NB4 (cell line): Measurements from ENCODE around the gene TBC1D4.

Source experiments
- MAX ChIP-seq: IDR thresholded peaks from 2 replicates; pipeline ENCODE4 v1.6.1; 2011; ENCODE audit warnings: low read depth, low read length
- MYC ChIP-seq: IDR thresholded peaks from 2 replicates; pipeline ENCODE4 v1.6.1; 2011; ENCODE audit warnings: low read depth, low read length
- POLR2A ChIP-seq: IDR thresholded peaks from 2 replicates; pipeline ENCODE4 v1.6.1; 2011; ENCODE audit warnings: mild to moderate bottlenecking; ENCODE audit not compliant: insufficient read length; ENCODE audit errors: extremely low read depth
- TF ChIP-seq, protein P1 (sequence below): IDR thresholded peaks from one replicate; pipeline ENCODE4 v1.5.1; 2012; ENCODE audit warnings: low read depth, low read length

DNA sequence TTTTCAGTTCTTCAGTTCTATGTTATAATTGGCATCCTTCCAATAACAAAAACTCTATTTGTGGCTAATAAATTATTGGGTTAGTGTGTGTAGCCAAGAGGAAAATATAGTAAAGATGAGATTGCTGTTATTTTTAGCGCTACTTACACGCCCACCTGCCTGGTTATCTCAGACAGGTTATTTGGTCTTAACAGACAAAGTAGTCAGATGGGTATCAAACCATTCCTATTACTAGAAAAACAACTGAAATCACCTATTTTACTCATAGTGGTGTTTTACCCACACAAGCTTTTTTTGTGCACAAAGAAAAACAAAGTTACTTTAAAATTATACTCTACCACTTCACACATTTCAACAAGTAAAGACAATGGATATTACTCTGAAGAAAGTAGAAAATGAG is 151.2 kb downstream of the TBC1D4 start:
- no peak for TF ChIP-seq MAX
- TF ChIP-seq, protein P1, sequence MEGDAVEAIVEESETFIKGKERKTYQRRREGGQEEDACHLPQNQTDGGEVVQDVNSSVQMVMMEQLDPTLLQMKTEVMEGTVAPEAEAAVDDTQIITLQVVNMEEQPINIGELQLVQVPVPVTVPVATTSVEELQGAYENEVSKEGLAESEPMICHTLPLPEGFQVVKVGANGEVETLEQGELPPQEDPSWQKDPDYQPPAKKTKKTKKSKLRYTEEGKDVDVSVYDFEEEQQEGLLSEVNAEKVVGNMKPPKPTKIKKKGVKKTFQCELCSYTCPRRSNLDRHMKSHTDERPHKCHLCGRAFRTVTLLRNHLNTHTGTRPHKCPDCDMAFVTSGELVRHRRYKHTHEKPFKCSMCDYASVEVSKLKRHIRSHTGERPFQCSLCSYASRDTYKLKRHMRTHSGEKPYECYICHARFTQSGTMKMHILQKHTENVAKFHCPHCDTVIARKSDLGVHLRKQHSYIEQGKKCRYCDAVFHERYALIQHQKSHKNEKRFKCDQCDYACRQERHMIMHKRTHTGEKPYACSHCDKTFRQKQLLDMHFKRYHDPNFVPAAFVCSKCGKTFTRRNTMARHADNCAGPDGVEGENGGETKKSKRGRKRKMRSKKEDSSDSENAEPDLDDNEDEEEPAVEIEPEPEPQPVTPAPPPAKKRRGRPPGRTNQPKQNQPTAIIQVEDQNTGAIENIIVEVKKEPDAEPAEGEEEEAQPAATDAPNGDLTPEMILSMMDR = no peak
- TF ChIP-seq POLR2A = no peak
- no peak for TF ChIP-seq MYC
